ENCODE results near the gene KDSR.

The KDSR gene

DNA sequence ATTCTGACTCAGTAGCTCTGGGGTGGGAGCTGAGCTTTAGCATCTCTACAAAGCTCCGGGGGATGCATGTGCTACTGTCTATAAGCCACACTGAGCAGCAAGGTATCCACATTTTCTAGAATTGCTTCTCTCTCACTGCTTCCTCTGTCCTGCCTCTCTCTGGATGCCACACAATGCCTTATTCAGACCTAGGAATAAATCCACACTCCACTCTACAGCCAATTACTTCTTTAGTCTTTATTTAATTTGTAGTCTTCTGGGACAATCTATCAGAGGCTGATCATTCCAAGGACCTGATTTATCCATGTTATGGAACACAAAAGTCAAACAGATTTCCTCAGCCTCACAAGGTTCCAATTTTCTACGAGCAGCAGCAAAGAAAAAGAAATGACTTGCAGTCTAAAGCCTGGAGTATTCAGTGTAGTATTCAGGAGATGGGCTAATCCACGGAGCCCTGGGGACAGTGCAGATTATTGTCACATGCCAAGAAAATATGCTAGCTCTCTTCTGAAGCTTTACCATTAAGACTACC lies 51.8 kb downstream of the KDSR start:
- Histone ChIP-seq H3K9me3 (ENCODE audit: control insufficient read depth in 2 of 2, low read length in 2 of 2) (no peaks in the 10 kb centered on the region), H3K9ac (ENCODE audit: low read length in 2 of 2) (peak overlapping the region in 1 of 2 donors; percentile 24), H3K27ac (ENCODE audit: low read length) (peak overlapping the region; percentile 0), H3K36me3 (ENCODE audit: control insufficient read depth in 2 of 2, insufficient read depth in 2 of 2, low read length in 2 of 2) (no peaks in the 10 kb centered on the region), H3K4me1 (ENCODE audit: control insufficient read depth, insufficient read depth, low read length) (peaks cover 22% of the 10 kb centered on the region), H3K27me3 (ENCODE audit: control insufficient read depth in 1 of 2, insufficient read depth in 2 of 2, low read length in 2 of 2) (no peaks in the 10 kb centered on the region), H3K4me3 (ENCODE audit: low read length in 2 of 2) (peak overlapping the region; percentile 9 to 21)

GRCh38 chr18:63314062-63314790 lies 52.8 kb downstream of the KDSR start:
- no peaks in the 10 kb centered on the region for H3K27me3 ChIP-seq (ENCODE audit: control insufficient read depth in 1 of 2, insufficient read depth in 2 of 2, low read length in 2 of 2)
- H3K4me1 ChIP-seq (ENCODE audit: control insufficient read depth, insufficient read depth, low read length) = peaks cover 22% of the 10 kb centered on the region
- H3K9ac ChIP-seq (ENCODE audit: low read length in 2 of 2) = no peak overlapping the region
- no peaks in the 10 kb centered on the region for H3K36me3 ChIP-seq (ENCODE audit: control insufficient read depth in 2 of 2, insufficient read depth in 2 of 2, low read length in 2 of 2)
- H3K9me3 ChIP-seq (ENCODE audit: control insufficient read depth in 2 of 2, low read length in 2 of 2) = no peaks in the 10 kb centered on the region
- no peak overlapping the region for H3K27ac ChIP-seq (ENCODE audit: low read length)
- H3K4me3 ChIP-seq (ENCODE audit: low read length in 2 of 2) = peak overlapping the region in 1 of 2 donors; percentile 9

DNA sequence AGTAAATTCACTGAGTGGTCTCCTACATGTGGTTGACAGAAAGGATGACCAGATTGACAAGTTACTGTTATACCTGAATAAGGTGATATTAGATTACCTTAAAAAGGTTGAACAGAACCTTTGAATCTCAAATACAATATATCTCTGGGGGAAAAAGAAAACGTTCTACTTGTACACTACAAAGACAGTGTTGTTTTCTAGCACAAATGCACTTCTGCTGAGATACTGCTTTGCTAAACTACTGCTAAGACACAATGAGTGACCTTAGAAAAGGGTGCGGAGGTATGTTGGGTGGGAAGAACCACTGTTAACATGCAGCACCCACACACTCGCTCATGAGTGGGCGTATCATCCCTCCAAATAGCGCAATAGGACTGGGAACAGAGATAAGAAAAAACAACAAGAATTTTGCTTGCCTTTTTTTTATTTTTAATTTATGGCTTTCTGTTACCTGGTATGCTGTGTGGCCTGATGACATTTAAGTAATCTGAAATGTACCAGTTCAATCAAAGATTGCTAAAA lies 53.5 kb downstream of the KDSR start:
- Histone ChIP-seq H3K9ac (ENCODE audit: low read length in 2 of 2) (no peak overlapping the region), H3K36me3 (ENCODE audit: control insufficient read depth in 2 of 2, insufficient read depth in 2 of 2, low read length in 2 of 2) (no peaks in the 10 kb centered on the region), H3K4me3 (ENCODE audit: low read length in 2 of 2) (no peak overlapping the region), H3K27me3 (ENCODE audit: control insufficient read depth in 1 of 2, insufficient read depth in 2 of 2, low read length in 2 of 2) (no peaks in the 10 kb centered on the region), H3K27ac (ENCODE audit: low read length) (no peak overlapping the region), H3K9me3 (ENCODE audit: control insufficient read depth in 2 of 2, low read length in 2 of 2) (no peaks in the 10 kb centered on the region), H3K4me1 (ENCODE audit: control insufficient read depth, insufficient read depth, low read length) (peaks cover 20% of the 10 kb centered on the region)

- Histone ChIP-seq H3K9ac (ENCODE audit: low read length in 2 of 2) (no peak overlapping the region), H3K4me3 (ENCODE audit: low read length in 2 of 2) (no peak overlapping the region)
Measured at GRCh38 chr18:63312737-63313395, 54.1 kb downstream of the KDSR start.

GRCh38 chr18:63312019-63312409 lies 55.0 kb downstream of the KDSR start:
- Histone ChIP-seq H3K4me1 (ENCODE audit: control insufficient read depth, insufficient read depth, low read length) (peaks cover 11% of the 10 kb centered on the region), H3K27ac (ENCODE audit: low read length) (no peak overlapping the region), H3K4me3 (ENCODE audit: low read length in 2 of 2) (no peak overlapping the region)

More at GRCh38 chr18:63312737-63313395, 54.1 kb downstream of the KDSR start:
- H3K9me3 ChIP-seq (ENCODE audit: control insufficient read depth in 2 of 2, low read length in 2 of 2) = no peaks in the 10 kb centered on the region
- no peak overlapping the region for H3K27ac ChIP-seq (ENCODE audit: low read length)
- H3K4me1 ChIP-seq (ENCODE audit: control insufficient read depth, insufficient read depth, low read length) = peaks cover 17% of the 10 kb centered on the region
- no peaks in the 10 kb centered on the region for H3K36me3 ChIP-seq (ENCODE audit: control insufficient read depth in 2 of 2, insufficient read depth in 2 of 2, low read length in 2 of 2)
- no peaks in the 10 kb centered on the region for H3K27me3 ChIP-seq (ENCODE audit: control insufficient read depth in 1 of 2, insufficient read depth in 2 of 2, low read length in 2 of 2)

DNA sequence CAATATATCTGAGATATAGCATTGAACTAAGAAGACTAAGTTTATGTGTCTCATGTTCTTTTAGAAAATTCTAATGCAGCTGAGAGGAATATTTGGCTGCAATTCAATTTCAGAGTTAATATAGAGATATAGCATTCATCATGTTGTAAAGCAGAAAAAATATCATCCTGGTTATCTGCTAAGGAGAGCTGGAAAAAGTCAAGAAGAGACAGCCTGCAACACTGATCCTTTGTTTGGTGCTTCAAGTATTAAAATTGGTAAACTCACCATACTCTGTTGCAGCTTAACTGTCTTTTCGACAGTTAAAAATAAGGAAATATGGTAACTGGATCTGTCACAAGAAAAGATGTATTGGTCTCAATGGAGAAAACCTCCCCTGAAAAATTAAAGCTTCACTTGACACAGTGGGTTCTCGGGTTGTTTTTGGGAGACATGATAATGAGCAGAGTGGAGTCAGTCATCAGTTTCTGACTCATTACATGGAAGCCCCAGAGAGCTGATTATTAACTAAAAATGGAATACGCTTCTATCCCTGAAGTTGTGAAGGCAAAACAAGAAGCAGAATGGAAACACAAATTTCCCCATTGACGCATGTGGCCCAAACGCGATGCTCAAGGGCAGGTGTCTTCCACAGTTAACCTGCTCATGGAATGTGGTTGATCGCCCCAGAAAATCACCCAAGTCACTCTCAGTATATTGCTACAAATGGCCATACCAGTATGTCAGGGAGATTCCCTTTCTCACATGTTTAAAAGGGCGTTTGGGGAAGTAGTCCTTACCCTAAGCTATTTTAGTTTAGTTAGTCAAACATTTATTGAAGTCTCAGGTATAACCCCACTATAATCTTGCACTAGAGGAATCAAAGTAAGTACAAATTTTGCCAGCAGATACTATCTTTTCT lies 55.6 kb downstream of the KDSR start:
- Histone ChIP-seq H3K4me3 (ENCODE audit: low read length in 2 of 2) (no peak overlapping the region), H3K9ac (ENCODE audit: low read length in 2 of 2) (no peak overlapping the region), H3K4me1 (ENCODE audit: control insufficient read depth, insufficient read depth, low read length) (peaks cover 11% of the 10 kb centered on the region), H3K27me3 (ENCODE audit: control insufficient read depth in 1 of 2, insufficient read depth in 2 of 2, low read length in 2 of 2) (no peaks in the 10 kb centered on the region), H3K27ac (ENCODE audit: low read length) (no peak overlapping the region), H3K9me3 (ENCODE audit: control insufficient read depth in 2 of 2, low read length in 2 of 2) (no peaks in the 10 kb centered on the region), H3K36me3 (ENCODE audit: control insufficient read depth in 2 of 2, insufficient read depth in 2 of 2, low read length in 2 of 2) (no peaks in the 10 kb centered on the region)

More at GRCh38 chr18:63312019-63312409, 55.0 kb downstream of the KDSR start:
- no peaks in the 10 kb centered on the region for H3K27me3 ChIP-seq (ENCODE audit: control insufficient read depth in 1 of 2, insufficient read depth in 2 of 2, low read length in 2 of 2)
- no peaks in the 10 kb centered on the region for H3K36me3 ChIP-seq (ENCODE audit: control insufficient read depth in 2 of 2, insufficient read depth in 2 of 2, low read length in 2 of 2)
- H3K9ac ChIP-seq (ENCODE audit: low read length in 2 of 2) = no peak overlapping the region
- no peaks in the 10 kb centered on the region for H3K9me3 ChIP-seq (ENCODE audit: control insufficient read depth in 2 of 2, low read length in 2 of 2)

DNA sequence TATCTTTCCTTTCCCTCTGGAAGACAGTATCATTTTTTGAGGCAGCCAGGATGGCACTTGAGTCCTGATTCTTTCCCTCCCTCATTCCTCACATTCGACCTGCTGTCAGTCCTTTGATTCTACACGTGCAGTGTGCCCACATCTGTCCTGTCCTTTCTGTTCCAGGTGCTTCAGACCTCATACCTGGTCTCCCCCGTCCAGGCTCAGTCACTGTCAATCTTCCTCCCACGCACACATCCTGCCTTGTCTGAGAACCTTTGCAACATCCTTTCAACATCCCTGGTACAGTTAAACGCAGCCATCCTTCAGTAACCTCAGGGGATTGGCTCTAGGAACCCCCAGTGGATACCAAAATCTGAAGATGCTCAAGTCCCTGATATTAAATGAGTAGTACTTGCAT lies 57.6 kb downstream of the KDSR start:
- Histone ChIP-seq H3K27ac (ENCODE audit: low read length) (no peak overlapping the region), H3K4me3 (ENCODE audit: low read length in 2 of 2) (no peak overlapping the region), H3K9me3 (ENCODE audit: control insufficient read depth in 2 of 2, low read length in 2 of 2) (no peaks in the 10 kb centered on the region), H3K9ac (ENCODE audit: low read length in 2 of 2) (no peak overlapping the region), H3K4me1 (ENCODE audit: control insufficient read depth, insufficient read depth, low read length) (peaks cover 6% of the 10 kb centered on the region), H3K36me3 (ENCODE audit: control insufficient read depth in 2 of 2, insufficient read depth in 2 of 2, low read length in 2 of 2) (no peaks in the 10 kb centered on the region), H3K27me3 (ENCODE audit: control insufficient read depth in 1 of 2, insufficient read depth in 2 of 2, low read length in 2 of 2) (no peaks in the 10 kb centered on the region)

- Histone ChIP-seq H3K9ac (ENCODE audit: low read length in 2 of 2) (no peak overlapping the region), H3K27ac (ENCODE audit: low read length) (no peak overlapping the region), H3K36me3 (ENCODE audit: control insufficient read depth in 2 of 2, insufficient read depth in 2 of 2, low read length in 2 of 2) (no peaks in the 10 kb centered on the region), H3K27me3 (ENCODE audit: control insufficient read depth in 1 of 2, insufficient read depth in 2 of 2, low read length in 2 of 2) (no peaks in the 10 kb centered on the region), H3K9me3 (ENCODE audit: control insufficient read depth in 2 of 2, low read length in 2 of 2) (no peaks in the 10 kb centered on the region), H3K4me3 (ENCODE audit: low read length in 2 of 2) (no peak overlapping the region), H3K4me1 (ENCODE audit: control insufficient read depth, insufficient read depth, low read length) (peaks cover 3% of the 10 kb centered on the region)
Measured at GRCh38 chr18:63307551-63308200, 59.3 kb downstream of the KDSR start.

- Histone ChIP-seq H3K27ac (ENCODE audit: low read length) (no peak overlapping the region), H3K9ac (ENCODE audit: low read length in 2 of 2) (no peak overlapping the region), H3K27me3 (ENCODE audit: control insufficient read depth in 1 of 2, insufficient read depth in 2 of 2, low read length in 2 of 2) (no peaks in the 10 kb centered on the region), H3K36me3 (ENCODE audit: control insufficient read depth in 2 of 2, insufficient read depth in 2 of 2, low read length in 2 of 2) (no peaks in the 10 kb centered on the region), H3K4me3 (ENCODE audit: low read length in 2 of 2) (no peak overlapping the region), H3K9me3 (ENCODE audit: control insufficient read depth in 2 of 2, low read length in 2 of 2) (no peaks in the 10 kb centered on the region), H3K4me1 (ENCODE audit: control insufficient read depth, insufficient read depth, low read length) (peaks cover 3% of the 10 kb centered on the region)
Measured at GRCh38 chr18:63306819-63307550, 60.0 kb downstream of the KDSR start.

Data from stomach smooth muscle (tissue), 2 donors.